HPDE6-E6E7 (cell line): ENCODE results near the gene IQSEC1.

Experiments used
- DNase-seq: peaks from one replicate; pipeline ENCODE4 v3.0.0; 2011; ENCODE audit warnings: missing footprints; ENCODE audit errors: extremely low spot score

The IQSEC1 gene

DNA sequence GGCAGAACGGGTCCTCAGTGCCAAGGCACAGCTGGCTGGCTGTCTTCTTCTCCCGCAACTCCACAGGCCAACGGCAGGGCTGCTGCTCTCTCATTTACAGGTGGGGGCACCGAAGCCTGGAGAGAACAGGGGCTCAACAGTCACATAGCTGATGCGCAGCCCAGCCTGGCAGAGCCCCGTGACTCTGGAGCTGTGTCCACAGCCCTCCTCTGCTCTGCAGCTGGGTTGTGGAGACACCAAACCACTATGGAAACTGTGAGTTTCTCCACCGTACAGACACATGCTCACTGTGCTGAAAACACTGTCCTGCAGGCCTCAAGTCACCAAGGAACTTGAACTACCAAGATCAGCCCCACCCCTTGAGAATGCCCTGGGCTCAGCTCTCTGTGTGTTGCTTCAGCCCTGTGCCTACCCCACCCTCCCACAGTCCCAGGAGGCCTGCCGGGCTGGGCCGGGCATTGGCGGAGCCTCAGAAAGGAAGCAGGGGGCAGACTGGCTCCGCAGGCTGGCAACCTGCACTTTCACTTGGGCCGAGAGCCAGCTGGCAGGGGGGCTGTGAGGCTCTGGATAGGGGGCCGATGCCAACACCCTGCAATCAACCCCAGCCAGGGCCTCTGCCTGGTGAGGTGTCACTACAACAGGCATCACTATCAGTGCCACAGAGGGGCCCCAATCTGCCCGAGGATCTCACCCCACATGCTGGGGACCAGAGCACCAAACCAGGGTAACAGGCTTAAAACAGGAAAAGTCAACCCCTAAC lies 118.2 kb downstream of the IQSEC1 start:
- no peak for DNase-seq

DNA sequence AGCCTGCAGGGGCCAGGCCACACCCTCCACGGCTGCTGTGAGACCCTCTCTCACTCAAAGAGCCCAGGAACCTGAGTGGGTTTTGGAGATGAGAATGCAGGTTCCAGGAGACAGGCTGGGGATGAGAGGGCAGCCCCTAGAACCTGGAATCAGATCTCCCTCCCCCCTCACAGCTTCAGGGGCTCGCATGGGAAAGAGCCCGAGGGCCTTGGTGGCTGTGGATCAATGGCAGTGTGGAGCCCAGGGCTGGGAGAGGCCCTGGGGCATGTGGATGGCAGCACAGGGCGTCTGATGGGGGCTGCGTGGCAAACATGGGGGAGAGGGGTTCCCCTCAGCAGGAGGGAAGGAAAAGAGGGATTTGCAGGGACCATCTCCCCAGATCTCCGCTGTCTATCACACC lies 119.0 kb downstream of the IQSEC1 start:
- DNase-seq, result no peak

DNA sequence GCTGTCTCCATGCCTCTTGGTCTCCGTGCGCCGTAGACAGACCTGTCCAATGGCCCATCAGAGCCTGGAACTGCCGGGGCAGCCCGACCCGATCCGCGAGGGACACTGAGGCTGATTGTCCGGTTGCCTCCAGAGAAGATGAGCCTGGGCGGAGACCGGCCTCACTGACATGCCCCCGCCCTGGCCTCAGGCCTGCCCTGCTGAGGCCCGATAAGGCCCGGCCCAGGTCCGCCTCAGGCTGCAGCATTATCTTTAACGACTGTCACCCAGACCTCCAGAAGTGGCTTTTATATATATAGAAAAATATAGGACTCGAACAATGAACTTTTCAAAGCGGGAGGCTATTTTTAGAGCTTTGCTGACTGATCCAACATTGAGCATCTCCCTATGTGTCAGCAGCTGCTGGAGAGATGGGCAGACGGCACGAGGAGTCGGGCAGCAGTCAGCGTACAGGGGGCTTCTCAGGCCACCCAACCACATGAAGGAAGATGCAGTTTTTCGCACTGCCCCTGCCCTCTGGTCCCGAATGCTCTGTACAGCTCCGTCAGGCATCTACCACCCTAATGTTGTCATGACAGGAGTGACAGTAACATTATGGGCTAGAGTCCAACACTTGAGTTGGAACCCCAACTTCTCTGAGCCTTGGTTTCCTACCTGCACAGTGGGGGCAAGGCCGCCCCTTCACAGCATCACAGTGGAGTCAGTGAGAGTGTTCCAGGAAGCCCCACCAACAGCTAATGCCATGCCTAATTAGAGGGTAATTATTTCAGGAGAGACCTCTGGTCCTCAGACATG lies 119.8 kb downstream of the IQSEC1 start:
- DNase-seq, result no peak

DNA sequence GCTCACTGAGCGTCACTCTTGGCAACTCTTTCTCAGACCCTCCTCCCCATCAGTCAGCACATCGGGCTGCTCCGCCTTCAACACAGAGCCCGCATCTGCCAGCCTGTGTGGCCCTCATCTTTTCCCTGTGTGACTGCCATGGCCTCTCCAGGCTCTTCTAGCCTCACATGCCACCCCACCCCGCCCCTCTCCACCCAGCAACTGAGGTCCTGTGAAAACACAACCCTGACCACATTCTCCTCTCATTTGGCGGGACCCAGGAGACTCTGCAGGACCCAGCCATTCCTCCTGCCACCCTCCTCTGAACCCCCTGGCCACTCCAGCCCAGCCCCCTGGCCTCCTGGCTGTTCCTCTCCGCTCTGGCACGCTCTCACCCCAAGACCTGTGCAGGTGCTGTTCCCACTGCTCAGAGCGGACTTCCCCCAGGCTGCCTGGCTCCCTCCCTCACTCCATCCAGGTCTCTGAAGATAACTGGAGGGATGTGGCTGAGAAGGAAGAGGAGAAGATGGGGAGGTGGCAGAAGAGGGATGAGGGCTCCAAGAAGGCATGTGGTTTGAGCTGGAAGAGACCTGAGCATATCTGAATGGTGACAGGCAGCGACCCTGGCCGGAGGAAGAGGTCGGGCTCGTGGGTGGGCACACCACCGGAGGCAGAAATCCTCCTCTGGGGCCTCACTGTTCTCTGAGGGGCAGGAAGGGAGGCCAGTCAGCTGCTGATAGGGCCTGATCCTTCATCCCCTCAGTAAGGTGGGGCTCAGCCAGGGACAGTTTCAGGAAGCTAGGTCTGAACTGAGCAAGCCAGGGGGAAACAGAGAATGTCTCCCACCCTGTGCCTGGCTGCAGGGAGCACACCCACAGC lies 120.7 kb downstream of the IQSEC1 start:
- DNase-seq, result no peak

DNA sequence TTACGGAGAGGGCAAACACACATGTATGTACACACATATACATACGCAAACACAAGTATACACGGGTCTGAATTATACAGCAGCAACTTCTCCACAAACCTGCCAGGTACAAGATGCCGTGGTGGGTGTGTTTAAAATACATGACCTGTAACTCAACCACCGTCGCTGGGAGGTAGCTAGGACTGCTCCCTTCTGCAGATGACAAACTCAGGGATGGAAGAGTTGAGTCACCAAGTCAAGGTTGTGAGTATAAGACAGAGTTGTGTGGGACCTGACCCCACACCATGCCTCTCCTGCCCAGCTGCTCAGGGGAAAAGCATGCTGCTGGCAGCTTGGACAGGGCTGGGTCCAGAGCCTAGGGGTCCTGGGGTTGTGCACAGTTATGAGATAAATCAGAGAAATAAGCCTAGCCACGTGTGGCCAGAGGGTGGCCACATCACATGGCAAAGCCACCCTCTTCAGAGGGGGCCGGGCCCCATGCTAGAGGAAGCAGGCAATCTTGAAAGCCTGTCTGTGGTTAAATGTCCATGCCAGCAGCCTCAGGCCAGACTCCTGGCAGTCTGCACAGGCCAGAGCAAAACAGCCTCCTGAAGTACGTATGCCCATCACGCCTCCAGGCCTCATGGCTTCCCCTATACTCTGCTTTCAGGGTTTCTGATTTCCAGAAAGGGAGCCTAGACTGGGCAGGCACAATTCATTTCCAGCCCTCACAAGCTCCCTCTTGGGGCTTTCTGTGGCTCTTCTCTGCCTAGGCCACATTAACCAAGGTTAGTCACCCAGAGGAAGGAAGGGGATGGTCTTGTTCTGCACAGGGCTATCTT lies 124.1 kb downstream of the IQSEC1 start:
- DNase-seq, result no peak

DNA sequence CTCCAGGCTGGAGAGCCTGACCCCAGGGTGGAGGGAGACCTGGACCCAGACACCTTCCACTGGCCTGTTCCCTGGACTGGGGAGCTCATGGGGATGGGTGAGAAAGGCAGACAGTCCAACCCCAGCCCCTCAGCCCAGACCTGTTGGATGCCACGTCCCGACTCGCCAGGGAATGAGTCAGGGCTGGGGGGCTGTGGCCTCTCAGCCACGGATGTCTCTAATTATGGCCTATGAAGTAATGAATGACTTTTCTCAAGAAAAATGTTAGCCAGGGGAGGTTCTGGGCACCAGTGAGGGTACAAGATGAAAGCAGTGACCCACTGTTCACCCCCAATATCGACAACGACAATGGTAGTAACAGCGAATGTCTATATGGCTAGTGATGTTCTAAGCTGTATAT lies 124.9 kb downstream of the IQSEC1 start:
- DNase-seq, result no peak

DNA sequence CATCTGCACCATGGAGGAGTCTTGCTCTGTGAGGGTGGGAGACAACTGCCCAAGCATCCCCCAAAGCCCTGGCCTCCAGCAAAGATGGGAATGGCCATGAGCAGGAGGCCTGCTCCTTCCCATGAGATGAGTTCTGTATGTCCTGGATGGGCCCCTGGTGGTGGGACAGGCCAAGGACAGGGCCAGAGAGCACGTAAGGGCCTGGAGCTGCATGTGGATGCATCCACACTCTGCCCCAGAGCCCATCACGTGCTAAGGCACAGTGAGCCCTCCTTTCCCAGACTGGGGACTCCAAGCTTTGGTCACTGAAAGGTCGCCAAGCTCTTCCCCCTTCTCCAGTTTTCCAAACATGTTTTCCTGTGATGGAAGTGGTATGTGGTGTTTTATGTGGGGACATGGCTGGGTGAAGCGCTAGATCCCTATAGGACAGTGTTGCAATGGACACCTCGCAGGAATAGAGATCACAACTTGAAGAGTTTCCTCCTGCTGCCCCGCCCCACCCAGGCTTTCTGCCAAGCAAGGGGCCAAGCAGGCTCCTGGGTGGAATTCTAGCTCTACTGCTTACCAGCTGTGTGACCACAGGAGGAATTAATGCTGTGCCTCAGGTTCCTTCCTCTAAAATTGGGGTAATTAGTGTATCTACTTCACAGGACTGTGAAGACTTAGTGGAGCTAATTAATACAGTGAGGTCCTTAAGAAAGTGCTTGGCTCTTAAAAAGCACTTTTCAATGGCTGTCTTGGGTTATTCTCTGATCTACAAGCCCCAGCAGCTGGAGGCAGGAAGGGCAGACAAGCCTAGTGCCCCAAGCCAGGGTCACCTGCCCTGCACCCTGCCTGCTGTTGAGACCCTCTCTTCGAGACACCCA lies 125.5 kb downstream of the IQSEC1 start:
- no peak for DNase-seq

DNA sequence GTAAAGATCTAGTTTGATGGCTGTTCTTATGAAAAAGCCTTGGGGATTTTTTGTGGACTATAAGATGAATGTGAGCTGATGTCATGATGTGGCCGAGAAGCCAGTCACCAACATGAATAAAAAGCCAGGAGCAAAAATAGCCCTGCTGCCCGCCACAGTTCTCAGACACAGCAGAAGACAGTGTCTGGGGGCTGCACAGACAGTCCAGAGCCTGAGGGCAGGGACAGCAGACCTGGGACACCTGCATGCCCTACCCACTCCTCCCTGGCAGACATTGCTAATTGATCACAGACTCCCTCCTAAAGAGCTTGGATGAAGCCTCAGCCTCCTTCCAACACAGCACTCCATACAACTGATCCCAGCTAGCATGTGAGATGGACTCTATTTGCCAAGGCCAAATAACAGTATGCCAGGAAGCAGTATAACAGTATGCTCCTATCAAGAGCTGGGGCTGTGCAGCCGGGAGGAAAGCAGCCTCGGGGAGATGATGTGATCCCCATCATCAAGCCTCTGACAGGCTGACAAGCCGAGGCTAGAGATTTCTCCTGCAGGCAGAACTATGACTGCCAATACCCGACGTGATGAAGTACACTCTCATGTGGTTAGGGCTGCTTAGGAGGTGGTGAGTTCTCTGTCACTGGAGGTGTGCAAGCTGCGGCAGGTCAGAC lies 126.4 kb downstream of the IQSEC1 start:
- peak; percentile 45 for DNase-seq

DNA sequence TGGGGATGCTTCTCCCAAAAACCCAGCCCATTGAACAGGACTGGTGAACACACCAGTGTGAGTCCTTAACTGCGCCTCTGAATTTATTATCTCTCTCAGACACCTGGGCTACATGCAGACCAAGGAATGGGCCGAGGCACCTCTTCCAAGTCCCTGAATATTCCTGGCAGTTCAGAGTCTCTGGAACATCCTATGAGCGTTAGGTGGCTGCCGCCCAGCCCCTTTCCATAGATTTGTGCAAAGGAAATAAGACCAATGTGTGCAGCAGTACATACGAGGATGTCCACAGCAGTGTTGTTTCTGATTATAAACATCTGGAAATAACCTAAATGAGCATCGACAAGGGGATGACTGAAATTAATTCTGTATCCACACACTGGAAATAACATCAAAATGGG lies 127.0 kb downstream of the IQSEC1 start:
- DNase-seq, result no peak

DNA sequence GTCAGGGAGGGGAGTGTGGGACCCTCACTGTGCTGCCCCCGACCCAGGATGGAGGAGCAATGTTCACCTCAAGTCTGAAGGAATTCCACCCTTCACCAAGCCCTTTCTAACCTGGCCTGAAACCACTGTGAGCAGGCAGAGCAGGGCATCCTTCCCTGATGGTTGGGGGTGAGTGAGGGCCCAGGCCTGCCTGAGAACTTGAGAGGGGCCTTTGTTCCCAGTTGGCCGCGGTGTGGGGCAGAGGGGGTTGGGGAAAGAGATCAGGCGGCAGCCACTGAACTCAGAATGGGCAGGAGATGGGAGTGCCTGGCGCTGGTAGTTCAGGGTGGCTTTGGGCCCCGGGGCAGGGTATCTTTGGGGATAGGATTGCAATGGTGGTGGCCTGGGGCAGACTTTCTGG lies 128.4 kb downstream of the IQSEC1 start:
- DNase-seq, result no peak

DNA sequence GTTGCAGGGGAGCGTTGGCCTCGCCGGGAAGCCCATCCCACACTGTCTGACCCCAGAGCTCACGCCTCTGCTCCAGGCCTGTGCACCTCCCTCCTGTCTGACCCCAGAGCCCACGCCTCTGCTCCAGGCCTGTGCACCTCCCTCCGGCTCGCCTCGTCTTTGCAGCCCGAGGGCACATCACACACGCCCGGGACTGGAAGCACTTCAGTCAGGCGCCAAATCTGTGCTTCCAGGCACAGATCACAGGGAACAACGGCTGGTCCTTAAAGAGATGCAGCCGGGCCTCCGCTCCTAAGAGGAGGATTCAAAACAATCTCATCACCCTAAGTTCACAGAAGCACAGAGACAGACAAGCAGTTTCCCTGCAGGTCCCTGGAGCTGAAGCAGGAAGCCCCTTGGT lies 128.8 kb downstream of the IQSEC1 start:
- DNase-seq, result no peak

DNA sequence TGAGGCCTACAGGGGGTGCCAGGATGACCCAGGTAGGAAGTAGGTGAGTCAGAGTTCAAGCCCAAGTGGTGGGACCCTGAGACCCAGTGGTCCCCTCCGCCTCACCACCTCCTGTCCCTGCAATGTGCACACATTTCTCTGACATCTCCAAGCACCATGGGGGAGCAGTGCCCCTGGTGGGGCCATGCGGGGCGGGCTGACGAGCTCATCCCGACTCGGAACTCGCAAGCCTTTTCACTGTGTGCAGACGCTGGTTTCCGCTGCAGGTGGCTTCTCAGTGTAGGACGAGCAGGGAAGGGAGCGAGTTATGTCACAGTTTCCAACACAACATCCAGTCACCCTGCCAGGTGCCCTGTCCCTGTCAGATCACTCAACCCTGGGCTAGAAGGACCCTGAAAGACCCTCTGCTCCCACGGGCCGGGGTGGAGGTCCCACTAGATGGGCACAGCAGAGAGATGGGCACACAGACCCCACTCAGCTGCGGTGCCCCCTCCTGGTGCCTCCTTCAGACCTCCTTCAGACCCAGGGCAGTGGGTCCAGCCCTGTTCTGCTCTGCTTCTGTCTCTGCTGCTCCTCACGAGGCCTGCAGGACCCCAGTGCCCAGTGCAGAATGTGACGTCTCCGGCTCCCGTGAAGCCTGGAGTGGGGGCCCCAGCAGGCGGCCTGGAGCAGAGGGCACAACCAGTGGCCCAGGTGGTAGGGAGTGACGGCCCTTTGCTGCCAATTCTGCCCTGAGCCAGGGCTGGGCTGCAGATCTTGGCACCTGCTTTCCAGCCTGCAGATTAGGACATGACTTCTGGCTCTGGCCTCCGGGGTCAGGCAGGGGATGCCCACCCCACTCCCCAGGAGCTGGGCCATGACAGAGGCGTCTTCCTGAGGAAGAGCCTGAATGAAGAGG lies 129.9 kb downstream of the IQSEC1 start:
- DNase-seq, result no peak

DNA sequence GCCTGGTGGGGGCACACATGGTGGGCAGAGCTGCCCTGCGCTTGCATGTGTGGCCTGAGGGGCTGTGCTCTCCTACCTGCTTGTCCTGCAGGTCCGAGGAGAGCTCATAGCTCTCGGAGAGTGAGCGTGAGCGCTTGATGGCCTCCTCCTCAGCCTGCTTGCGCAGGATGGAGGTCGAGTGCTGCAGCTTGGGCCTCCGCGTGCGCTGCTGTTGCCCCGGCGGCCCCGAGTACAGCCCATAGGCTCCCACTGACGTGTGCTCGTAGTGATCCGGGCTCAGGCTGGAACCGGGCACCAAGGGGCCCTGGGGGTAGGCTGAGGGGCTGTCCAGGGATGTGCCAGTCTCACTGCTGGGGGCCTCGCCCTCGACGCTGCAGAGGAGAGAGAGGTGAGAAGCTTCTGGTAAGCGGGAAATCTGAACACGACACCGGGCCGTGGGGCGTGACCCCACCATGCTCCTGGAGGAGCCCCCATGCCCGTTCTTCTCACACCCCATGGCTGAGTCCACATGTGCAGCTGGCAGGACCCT lies 131.7 kb downstream of the IQSEC1 start:
- DNase-seq, result no peak

DNA sequence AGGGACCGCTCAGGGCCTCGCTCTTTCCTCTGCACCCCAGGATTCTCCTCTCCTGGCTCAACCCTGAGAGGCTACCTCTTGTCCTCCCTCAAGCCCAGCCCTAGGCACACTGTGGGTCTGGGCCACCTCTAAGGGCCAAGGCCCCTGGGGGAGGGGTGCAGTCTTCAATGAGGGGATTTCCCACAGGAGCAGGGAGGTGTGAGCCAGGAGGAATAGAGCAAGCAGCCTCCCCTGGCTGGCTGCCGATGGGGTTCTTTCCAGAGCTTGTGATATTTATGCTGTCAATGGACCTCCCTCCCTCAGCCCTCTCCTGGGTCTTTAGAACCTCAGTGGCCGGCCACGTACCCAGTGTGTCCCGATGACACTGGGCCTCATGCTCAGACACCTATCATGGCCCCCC lies 132.4 kb downstream of the IQSEC1 start:
- DNase-seq, result no peak

DNA sequence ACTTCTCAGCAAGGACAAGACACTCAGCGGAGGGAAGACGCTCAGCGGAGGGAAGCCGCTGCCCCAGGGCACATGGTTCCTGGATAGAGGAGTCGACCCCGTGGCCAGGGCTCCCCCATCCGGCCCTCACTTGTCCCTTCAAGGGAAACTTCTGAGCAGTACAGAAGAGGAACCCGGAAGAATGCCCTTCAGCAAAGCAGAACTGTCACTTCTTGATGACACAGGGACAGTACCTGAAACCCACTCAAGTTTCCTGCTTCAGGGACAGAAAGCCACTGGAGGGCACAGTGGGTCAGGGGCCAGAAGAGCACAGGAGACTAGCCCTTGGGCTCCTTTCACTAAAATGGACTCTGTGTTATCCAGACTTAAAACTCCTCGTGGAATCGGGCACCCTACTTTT lies 134.1 kb downstream of the IQSEC1 start:
- no peak for DNase-seq

DNA sequence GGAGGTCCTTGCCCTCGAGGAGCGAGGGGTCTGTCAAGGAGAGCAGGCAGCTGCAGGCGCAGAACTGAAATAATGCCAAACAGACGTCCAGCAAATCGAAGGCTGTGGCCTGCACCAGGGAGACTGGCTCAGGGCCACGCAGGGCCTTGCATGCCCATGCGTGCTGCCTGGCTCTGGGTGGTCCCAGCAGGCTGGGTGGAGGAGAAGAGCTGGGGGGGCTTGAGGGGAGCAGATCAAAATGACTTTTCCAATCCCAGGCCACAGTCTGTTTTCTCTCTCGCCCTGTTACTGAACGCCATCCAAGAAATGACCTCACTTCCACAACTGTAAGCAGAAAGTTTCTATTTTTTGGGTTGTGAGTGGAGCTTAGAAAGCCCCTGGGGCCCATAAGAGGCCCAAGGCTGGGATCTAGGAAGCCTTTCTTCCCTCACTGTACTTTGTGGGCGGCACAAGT lies 134.9 kb downstream of the IQSEC1 start:
- no peak for DNase-seq

DNA sequence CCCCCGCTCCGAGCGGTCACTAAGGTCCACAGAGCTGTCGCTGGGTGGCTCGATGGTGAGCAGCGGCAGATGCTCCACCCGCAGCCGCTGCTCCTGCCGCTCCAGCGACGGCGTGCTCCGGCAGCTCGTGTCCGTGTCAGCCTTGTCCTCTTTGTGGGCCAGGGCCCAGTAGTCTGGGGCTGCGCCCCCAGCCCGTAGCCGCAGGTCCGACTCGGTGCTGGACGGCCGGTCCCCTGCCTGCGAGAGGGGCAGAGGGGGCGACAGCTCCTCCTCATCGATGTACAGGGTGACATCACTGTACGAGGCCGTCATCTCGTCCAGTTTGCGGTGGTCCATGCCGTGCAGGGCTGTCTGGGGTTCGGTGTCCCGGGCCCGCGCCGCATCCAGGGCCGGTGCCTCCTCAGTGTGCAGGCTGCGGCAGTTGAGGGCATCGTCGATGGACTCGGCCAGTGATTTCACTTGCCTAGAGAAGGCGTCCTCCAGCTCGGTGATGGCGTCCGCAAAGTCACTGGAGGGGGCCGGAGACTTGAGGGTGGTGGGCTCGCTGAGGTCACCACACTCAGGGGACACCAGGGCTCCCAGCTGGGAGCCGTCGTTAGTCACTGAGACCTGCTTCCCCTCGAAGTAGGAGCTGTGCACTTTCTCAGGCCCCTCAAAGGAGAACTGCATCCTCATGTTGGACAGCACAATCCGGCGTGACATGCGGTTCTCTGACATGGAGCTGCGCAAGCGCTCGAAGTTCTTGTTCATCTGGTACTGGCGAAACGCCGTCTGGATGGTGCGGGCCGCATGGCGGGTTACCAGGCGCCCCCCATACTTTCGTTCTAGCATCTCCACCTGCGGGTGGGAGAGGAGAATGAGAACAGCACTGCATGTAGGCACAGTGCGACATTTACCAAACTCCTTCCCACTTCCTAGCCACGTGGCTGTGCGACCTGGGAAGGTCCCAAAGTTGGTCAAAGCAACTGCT lies 137.1 kb downstream of the IQSEC1 start:
- DNase-seq, result no peak
